ENCODE data around the gene HACD3. TPM values are rescaled to one million over a fixed set of nuclear protein-coding genes. Genes with fewer than 3 reads are reported as not detected.

HACD3 gene
- total and polyA plus RNA-seq, 2 of the 4 experiments (the other 2 are of a cell fraction) = 60.9 to 131 TPM

- Histone ChIP-seq H2BK15ac (ENCODE audit: low read depth, low read length) (no peak overlapping the region), H3K14ac (replicated peaks; ENCODE audit: low read depth, low read length) (no peak overlapping the region), H2AK5ac (ENCODE audit: low read depth, low read length) (no peak overlapping the region), H2AK9ac (replicated peaks; ENCODE audit: low read depth, low read length, poor library complexity) (no peak overlapping the region), H3K27ac (ENCODE audit: insufficient read depth, low read length) (no peak overlapping the region), H3K9me3 (ENCODE audit: control insufficient read depth, insufficient read depth, low read length) (no peaks in the 10 kb centered on the region), H3K36me3 (ENCODE audit: control insufficient read depth, insufficient read depth, low read length) (peaks cover 38% of the 10 kb centered on the region), H3K4me1 (ENCODE audit: control insufficient read depth, insufficient read depth, low read length) (no peaks in the 10 kb centered on the region), H4K20me1 (ENCODE audit: insufficient read depth, low read length) (no peaks in the 10 kb centered on the region), H3K9me1 (ENCODE audit: insufficient read depth, low read length) (no peaks in the 10 kb centered on the region; the same call in 1 of the 2 replicates), H3K27me3 (ENCODE audit: control insufficient read depth, insufficient read depth, low read length) (no peaks in the 10 kb centered on the region), H2AFZ (replicated peaks; ENCODE audit: low read length, poor library complexity) (no peak overlapping the region), H3K56ac (ENCODE audit: extremely low read depth, insufficient read depth, low read length) (no peak overlapping the region), H3K23ac (ENCODE audit: low read depth, low read length) (no peak overlapping the region), H3K4ac (ENCODE audit: low read depth, low read length) (no peak overlapping the region), H4K91ac (ENCODE audit: insufficient read depth, low read depth, low read length) (no peak overlapping the region), H3K18ac (ENCODE audit: low read depth, low read length) (no peak overlapping the region), H4K8ac (ENCODE audit: low read depth in 2 of 2, low read length in 2 of 2) (no peak overlapping the region), H3K9ac (ENCODE audit: low read depth, low read length) (no peak overlapping the region), H2BK20ac (ENCODE audit: low read depth, low read length) (no peak overlapping the region), H3K4me3 (ENCODE audit: insufficient read depth, low read depth, low read length) (no peak overlapping the region), H2BK120ac (ENCODE audit: low read depth, low read length) (no peak overlapping the region), H3K4me2 (ENCODE audit: low read depth, low read length) (no peak overlapping the region), H2BK5ac (ENCODE audit: low read depth, low read length, poor library complexity, severe bottlenecking) (no peak overlapping the region), H3K79me1 (ENCODE audit: low read depth in 1 of 2, low read length in 2 of 2) (no peaks in the 10 kb centered on the region), H4K5ac (ENCODE audit: low read depth, low read length) (no peak overlapping the region)
- dilution Hi-C loops (cut with HindIII; ENCODE audit: low sequenced_read_pairs, unreplicated experiment) = no loop called here
- in situ Hi-C loops (cut with MboI; ENCODE audit: low sequenced_read_pairs) = no loop called here
- DNase-seq (no peak), ATAC-seq (ENCODE audit: low read depth) (no peak)
- no CpG with 5 or more reads among the region's 3 CpGs for WGBS, 2 experiments (ENCODE audit: extremely low coverage in 2 of 2, insufficient read length in 1 of 2)
- BruUV-seq (replicated peaks) = no TSS peak
- no peak for TF ChIP-seq CEBPB (IDR thresholded peaks at IDR 0.05; ENCODE audit: low read depth, low read length)
- no peak for TF ChIP-seq SMC3 (IDR thresholded peaks at IDR 0.05; ENCODE audit: low read depth, low read length)
- TF ChIP-seq ELK1 (IDR thresholded peaks at IDR 0.05; ENCODE audit: borderline replicate concordance, low read depth, low read length) = no peak
- TF ChIP-seq CTCF (conservative IDR thresholded peaks at IDR 0.05; ENCODE audit: low read depth, low read length) = no peak
- TF ChIP-seq NFE2L2 (IDR thresholded peaks at IDR 0.05; ENCODE audit: low read depth, low read length) = no peak
- TF ChIP-seq FOS (IDR thresholded peaks at IDR 0.05; ENCODE audit: low read depth, low read length) = no peak
- TF ChIP-seq MAFK (IDR thresholded peaks at IDR 0.05; ENCODE audit: low read depth, low read length) = no peak
- no peak for TF ChIP-seq RCOR1 (IDR thresholded peaks at IDR 0.05; ENCODE audit: insufficient replicate concordance, low read length)
- no peak for TF ChIP-seq USF2 (IDR thresholded peaks at IDR 0.05; ENCODE audit: low read depth, low read length)
- no peak for TF ChIP-seq RFX5 (IDR thresholded peaks at IDR 0.05; ENCODE audit: low read depth, low read length)
- TF ChIP-seq MAZ (IDR thresholded peaks at IDR 0.05; ENCODE audit: borderline replicate concordance, low read depth, low read length) = no peak
- TF ChIP-seq RAD21 (IDR thresholded peaks at IDR 0.05; ENCODE audit: low read length) = no peak
- TF ChIP-seq POLR2A (IDR thresholded peaks at IDR 0.05; ENCODE audit: low read depth, low read length) = no peak
- no peak for TF ChIP-seq BHLHE40 (IDR thresholded peaks at IDR 0.05; ENCODE audit: low read depth, low read length)
- no peak for TF ChIP-seq CHD1 (IDR thresholded peaks at IDR 0.05; ENCODE audit: low read depth, low read length)
- TF ChIP-seq MXI1 (IDR thresholded peaks at IDR 0.05; ENCODE audit: borderline replicate concordance, low read depth, low read length) = no peak
- POLR2A ChIA-PET (ENCODE audit: unreplicated experiment) = no interaction called here
- intact Hi-C loops (cut with micrococcal nuclease) = no loop called here
- CTCF ChIA-PET = no interaction called here
Observed at GRCh38 chr15:65569728-65570127, 39.5 kb downstream of the HACD3 start.

Data from IMR-90 (cell line).